ENCODE results near the gene ACSS2.

ACSS2 gene, protein sequence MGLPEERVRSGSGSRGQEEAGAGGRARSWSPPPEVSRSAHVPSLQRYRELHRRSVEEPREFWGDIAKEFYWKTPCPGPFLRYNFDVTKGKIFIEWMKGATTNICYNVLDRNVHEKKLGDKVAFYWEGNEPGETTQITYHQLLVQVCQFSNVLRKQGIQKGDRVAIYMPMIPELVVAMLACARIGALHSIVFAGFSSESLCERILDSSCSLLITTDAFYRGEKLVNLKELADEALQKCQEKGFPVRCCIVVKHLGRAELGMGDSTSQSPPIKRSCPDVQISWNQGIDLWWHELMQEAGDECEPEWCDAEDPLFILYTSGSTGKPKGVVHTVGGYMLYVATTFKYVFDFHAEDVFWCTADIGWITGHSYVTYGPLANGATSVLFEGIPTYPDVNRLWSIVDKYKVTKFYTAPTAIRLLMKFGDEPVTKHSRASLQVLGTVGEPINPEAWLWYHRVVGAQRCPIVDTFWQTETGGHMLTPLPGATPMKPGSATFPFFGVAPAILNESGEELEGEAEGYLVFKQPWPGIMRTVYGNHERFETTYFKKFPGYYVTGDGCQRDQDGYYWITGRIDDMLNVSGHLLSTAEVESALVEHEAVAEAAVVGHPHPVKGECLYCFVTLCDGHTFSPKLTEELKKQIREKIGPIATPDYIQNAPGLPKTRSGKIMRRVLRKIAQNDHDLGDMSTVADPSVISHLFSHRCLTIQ

DNA sequence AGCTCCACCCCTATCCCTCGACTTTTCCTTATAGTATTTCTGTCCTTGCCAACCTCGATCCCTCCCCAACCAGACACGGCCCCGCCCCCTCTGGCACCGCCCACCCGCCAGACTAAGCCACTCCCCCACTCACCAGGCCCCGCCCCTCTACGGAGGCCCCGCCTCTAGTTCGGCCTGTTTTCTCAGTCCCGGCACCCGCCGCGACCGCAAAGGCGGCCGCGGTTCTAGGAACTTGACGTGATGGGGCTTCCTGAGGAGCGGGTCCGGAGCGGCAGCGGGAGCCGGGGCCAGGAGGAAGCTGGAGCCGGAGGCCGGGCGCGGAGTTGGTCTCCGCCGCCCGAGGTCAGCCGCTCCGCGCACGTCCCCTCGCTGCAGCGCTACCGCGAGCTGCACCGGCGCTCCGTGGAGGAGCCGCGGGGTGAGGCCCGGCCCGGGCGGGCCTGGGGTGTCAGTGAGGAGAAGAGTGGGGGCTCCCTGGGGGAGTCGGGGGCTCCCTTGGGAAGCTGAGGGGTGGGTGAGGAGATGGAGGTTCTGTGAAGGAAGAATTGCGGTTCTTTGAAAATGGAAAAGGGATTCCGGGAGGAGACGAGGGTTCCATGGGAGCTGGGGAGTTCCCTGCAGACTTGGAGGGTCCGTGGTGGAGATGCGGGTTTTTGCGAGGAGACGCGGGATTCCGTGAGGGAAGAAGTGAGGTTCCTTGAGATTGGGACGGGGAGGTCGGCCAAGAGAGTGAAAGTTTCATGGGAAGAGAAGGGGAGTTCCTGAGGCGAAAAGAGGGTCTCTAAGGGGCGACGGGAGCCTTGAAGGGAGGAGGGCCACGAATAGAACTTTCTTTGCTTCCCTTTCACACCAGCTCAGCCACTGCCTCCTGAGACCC lies at the start of gene ACSS2:
ACSS2 (plus strand) TSS at position 207 of the 877 bp plus-strand sequence; CDS start at position 241, 34 bp downstream.
- peak; percentile 94 for DNase-seq

DNA sequence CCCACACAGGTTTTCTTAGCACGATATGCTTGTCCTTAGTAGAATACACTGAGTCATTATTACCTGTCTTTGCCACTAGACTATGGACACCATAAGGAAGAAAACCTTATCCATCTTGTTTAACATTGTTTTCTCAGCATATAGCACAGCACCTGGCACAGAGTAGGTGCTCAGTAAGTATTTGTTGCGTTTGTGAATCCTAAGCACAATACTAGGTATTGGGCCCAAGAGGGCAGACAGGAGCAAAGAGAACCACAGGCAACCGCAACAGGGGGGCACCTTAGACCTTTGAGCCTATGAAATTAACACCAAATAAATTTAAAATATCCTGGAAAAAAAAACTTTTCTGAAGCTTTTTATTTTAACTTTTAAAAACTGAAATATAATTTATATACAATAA lies 47.2 kb upstream of the ACSS2 start:
- DNase-seq = no peak

DNA sequence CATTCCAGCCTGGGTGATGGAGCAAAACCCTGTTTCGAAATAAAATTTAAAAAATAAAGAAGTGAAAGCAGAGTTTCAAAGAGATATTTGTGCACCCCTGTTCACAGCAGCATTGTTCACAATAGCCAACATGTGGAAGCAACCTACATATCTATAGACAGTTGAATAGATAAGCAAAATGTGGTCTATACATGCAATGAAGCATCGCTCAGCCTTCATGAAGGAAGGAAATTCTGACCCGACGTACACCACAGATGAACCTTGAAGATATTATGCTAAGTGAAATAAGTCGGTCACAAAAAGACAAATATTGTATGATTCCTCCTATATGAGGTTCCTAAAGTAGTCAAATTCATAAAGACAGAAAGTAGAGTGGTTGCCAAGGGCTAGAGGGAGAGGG lies 44.5 kb upstream of the ACSS2 start:
- DNase-seq = no peak

DNA sequence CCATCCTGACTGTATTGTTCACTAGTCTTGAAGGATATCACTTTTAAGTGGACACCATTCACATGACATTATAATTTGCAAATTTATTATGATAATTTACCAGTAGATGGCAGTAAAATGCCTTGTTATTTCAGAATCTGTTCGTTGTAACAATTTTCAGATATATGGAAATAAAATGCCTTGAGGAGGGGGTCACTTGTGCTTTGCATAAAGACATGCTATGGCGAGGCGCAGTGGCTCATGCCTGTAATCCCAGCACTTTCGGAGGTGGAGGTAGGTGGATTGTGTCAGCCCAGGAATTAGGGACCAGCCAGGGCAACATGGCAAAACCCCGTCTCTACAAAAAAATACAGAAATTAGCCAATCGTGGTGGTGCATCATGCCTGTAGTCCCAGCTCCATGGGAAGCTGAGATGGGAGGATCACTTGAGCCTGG lies 41.9 kb upstream of the ACSS2 start:
- peak; percentile 57 for DNase-seq

DNA sequence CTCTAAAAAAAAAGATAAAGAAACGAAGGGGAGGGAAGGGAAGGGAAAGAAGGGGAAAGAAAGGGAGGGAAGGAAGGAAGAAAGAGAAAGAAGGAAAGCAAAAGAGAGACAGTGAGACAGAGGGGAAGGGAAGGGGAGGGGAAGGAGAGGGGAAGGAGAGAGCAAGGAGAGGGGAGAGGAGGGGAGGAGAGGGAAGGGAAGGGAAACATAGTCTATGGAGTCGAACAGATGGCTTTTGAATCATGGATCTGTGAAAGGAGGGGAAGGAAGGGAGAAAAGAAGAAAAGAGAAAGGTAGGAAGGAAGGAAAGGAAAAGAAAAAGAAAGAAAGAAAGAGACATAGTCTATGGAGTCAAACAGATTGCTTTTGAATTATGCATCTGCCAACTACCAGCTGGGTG lies 34.3 kb upstream of the ACSS2 start:
- DNase-seq = no peak

DNA sequence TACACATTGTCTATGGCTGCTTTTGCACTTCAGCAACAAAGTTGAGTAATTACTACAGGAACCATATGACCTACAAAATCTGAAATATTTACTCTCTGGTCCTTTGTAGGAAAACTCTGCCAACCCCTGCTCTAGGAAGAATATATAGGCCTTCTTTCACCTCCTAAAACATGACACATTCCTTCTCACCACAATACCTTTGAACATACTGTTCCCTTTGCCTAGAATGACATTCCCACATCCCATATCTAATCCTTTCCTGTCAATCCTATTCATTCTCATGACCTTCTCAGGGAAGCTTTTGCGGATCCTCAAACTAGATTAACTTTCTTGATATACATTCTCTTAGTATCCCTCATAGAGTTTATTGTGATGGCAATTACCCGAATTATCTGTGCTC lies 33.0 kb upstream of the ACSS2 start:
- no peak for DNase-seq

DNA sequence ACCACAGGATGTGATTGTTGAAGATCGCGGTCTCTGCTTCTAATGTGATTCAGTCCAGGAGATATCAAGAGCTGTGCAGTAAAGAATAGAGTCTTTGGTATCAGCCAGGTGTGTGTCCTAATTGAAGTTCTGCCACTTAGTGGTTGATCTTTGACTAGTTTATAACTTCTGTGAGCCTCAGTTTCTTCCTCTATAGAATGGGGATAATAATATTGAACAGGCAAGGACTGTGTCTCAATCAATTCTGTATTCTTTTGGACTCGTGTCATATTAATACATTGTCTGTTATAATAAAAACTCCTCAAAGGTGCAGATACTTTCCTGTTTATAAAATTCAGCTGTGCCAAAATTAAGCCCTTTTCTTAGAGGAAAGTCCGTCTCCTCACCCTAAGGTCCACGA lies 27.8 kb upstream of the ACSS2 start:
- DNase-seq = no peak

DNA sequence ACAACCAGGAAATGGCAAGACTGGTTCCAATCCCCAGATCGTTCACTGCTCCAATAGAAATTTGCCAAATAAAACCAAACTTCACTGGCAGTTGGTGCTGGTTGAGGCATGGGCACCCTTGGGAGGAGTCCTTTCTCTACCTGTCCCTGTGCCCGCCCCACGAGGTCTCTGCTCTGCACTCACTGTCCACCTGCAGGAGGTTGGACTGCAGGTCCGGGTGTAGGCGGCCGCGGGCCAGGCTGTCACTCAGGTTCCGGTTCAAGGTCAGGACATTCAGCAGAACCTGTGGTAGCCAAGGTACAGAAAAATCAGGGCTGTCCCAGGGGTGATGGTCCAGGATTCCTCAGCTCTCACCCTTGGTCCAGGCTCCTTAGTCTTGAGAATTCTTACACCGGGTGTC lies 26.6 kb upstream of the ACSS2 start:
- DNase-seq = no peak

DNA sequence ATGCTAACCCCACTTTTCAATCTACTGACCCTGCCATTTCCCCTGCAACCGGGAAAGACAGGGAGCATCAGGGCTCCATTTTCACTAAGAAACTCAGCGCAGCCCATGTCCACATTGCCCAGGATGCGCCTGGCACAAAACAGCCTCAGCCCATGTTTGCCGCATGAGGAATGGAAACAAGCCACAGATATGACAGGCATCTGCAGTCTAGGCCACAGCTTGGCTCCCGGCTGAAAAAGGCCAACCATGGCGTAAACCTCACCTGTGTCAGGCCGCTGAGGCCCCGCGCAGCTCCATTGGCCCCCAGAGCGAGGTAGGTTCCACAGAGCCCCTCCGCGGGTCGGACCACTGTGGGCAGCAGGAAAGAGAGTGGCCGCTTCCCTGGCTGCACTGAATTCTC lies 25.4 kb upstream of the ACSS2 start:
- no peak for DNase-seq

DNA sequence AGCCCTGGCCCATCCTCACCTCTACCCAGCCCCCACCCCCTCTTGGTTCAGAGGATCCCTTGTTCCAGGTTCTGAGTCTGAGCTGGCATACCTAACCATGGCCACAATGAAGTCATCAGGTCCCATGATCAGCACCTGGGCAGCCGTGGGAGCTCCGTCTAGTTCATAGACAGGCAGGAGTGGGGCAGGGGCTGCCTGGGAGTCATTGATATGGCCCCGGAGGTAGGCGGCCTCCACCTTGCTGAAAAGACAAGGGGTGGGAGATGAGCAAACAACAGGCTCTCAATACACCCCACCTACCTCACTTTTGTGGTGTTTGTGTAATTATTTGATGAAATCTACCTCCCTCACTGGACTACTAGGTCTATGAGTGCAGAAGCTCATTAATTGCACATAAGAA lies 24.1 kb upstream of the ACSS2 start:
- no peak for DNase-seq

DNA sequence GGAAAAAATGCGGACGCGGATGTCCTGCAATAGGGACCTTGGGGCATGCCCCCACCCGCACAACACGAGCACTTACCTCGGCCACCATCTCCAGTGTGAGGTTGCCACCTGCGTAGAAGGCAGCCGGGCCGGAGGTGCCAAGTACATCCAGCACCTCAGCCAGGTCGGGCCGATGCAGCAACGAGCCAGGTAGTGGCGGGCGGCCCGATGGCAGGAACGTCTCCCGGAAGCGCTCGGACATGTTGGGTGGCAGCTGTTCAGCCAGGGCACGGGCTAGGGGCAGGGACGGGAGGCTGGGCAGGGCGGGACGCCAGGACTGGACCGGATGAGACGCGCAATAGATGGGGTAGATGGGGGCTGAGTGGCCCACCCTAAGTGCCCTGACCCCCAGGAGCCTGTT lies 17.0 kb upstream of the ACSS2 start:
- DNase-seq = no peak

DNA sequence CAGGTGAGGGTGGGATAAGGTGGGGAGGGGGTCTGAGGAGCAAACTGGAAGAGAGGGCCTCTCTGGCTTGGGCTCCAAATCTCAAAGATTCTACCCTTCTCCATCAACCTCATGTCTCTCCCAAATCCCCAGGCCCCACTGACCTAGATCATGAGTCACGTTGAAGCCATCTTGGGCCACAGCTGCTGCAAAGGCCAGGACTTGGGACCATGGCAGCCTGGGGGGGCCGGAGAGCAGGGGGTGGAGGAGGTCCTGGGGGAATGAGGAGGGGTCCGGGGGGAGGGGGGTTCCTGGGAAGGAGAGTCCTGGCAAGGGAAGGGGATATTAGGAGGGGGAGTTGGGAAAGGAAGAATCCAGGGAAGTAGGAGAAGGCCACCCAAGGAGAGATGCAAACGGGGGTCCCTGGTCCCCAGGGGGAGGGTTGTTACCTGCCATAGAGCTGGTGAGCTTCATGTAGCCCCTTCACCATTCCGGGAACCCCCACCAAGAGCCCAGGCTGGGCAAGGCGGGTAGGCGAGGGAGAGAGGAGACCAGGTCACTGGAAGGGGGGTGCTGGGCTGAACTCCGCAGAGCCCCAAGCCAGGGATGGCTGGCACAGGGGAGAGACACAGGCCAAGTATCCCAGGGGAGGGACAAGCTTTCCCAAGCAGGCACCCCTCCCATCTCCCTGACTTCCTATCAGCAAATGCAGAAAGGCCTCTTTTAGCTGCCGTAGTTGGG lies 16.4 kb upstream of the ACSS2 start:
- no peak for DNase-seq

DNA sequence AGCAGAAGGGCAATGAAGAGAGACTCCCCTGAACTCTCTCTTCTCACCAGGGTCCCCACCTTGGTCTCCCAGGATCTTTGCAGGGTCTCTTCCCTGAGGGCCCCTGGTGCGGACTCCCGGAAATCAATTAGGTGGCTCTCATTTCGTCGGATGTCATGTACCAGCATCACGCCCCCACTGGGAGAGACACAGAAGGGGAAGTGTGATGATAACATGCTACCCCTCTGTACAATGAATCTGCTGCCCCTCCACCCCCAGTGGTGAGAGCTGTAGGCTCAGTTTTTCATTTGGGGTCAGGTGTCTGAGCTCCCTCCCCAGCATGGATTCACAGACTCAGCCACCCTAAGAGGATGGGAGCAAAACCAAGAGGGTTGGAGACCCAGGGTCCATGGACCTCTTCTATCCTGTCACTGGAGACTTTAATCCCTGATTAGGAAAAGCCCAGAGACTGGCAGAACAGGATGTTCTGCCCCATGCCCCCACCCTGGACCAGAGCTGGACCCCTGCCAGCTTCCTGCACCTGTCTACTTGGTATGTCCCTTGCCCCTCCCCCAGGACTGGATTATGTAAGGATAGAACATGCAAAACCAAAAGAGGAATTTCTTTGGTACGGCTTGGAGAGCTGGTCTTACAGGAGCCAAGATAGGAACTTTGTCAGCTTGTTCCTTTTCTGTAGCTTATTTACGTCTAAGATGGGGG lies 14.9 kb upstream of the ACSS2 start:
- DNase-seq = no peak

DNA sequence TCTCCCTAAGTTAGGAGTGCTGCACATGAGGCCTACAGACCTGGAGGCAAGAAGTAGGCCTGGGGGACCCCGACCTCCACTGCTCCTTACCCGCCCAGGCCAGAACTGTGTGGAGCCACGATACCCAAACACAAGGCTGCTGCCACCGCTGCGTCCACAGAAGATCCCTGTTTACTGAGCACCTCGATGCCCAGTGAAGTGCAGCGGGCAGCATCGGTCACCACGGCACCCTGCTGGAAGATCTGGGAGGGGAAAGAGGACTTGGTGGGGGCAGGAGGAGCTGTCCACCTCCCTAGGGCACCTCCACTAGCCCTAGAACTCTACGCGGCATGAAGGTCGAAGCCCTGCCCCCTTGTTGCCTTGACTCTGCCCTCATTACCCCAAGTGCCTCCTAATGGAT lies 13.7 kb upstream of the ACSS2 start:
- no peak for DNase-seq

DNA sequence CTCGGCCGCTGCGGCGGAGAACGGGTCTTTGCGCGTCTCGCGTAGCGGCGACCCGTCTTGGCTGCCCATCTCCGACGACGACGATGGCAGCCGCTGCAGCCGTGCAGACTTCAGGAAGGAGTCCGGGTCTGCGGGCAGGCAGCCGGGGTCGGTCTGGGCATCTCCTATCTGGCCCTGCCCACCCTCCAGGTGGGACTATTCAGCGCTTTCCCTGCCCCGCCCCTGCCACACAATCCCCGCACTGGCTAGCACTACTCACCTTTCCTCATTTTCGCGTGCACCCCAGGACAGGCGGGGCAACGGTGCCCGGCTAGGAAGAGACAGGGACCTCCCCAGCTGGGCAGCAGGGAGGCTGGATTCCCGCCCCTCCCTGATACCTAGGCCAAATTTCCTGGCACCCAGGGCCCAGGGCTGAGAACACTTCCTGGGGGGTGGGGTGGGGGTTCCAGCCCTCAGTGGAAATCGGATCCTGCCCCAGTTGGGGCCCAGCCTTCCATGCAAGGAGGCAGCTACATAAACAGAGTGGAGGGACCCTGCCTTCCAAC lies 12.9 kb upstream of the ACSS2 start:
- DNase-seq = no peak

DNA sequence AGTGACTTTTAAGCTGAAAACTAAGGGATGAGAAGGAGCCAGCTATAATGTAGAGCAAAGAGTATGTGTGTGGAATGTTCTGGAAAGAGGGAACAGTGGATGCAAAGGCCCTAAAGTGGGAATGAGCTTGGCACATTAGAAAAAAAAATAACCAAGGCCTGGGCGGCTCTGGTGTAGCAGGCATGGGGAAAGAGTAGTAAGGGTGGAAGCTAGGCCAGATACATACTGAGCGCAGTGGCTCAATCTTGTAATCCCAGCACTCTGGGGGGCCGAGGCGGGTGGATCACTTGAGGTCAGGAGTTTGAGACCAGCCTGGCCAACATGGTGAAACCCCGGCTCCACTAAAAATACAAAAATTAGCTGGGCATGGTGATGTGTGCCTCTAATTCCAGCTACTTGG lies 12.2 kb upstream of the ACSS2 start:
- DNase-seq = no peak

DNA sequence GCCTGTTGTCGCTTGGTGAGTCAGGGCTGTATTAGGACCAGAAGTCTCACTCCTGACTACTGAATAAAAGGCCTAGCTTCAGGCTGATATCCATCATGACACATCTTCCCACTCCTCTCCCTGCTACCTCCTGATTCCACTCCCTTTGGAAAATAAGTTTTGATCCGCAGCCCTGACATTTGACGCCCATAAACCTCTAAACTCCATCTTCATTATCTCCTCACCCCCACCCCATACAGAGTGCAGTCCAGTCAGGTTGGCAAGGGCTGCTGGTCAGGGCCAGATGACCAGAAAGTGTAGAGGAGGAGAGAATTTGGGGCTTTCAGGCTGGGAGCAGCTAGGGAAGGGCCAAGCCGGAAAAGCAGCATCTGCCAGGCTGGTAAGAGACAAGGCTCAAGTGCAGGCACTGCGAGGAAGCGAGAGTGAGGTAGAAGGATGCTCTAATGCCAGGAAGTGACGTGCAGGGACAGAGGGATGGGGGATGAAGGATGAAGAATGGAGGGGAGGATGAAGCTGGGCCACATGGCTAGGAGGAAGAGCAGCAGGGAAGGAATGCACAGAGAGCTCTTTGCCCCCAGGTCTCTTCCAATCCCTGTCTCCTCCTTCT lies 5.0 kb upstream of the ACSS2 start:
- DNase-seq = no peak

DNA sequence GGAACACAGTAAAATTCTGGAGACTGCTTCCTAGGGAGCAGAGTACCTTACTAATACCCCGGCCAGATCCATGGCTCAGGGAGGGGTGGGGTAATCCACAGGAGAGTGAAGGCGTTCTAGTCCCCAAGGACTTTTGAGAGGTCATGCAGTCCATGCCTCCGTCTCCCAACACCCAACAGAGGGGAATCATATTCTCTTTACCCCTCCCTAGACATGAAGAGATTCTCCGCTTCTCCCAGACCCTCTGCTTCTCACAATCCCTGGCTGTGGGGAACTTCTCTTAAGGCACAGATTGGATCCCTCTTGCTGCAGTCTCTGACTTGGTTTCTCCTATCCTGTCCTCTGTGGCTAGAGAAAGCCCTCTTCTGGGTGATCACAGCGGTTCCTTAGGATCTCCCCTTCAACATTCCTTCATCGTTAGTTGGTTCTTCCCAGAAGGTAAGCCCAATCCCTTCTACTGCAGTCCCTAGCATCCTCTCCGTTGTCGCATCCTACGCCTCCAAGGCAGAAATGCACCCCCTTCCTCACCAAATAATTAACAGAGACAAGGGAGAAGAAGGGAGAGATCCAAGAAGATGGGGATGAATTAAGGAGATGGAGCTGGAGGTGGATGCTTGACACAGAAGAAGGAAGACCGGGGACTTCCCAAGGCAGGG lies 4.3 kb upstream of the ACSS2 start:
- no peak for DNase-seq

DNA sequence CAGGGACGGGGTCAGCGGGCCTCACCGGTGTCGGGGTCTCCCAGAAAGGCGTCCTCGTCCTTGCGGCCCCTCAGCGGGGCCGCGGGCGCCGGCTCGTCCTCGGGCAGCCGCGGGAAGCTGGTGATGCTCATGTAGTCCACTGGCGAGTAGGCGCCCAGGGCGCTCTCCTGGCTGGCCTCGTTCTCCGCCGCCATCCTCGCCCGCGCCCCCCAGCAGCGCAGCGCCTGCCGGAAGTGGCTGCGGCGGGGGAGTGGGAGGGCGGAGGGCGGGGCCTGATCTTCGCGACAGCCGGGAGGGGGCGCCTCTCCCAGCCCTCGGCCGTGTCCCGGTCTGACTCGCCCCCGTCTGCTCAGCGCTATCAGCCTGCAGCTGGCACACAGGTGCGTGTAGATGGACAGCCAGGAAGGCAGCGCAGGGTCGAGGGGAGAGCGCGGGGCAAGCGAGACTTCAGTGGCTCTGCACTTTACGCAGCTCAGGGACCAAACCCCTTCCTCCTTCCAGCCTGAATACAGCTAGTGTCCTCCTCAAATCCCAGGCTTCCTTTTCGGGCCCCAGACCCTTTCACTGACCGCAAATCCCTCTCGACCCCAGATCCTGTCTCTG lies 3.7 kb upstream of the ACSS2 start, which contains the start of gene GGT7:
GGT7 (minus strand) TSS at position 235 of the 603 bp plus-strand sequence; CDS start at position 194, 41 bp downstream.
- DNase-seq = peak; percentile 88

DNA sequence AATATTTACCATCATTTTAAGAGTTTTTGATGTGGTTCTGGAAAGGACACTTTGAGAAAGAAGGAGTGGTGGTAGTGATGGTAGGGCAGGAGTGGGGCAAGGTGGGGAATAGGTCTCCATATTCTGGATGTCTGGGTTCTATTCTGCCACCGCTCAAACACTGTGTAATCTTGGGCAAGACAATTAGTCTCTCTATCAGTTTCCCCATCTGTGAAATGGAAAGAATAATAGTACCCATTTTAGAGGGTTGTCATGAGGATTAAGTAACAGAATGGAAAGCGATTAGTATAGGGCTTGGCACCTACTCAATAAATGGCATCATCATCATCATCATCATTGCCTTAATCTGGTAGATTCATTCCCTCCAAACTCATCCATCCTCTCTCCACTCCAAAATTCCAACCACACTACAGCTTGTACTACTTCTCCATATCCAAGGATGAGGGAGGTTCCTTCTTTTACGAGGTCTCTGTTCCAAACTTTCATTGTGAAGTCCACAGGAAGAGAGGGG lies 2.8 kb upstream of the ACSS2 start:
- DNase-seq = no peak
